Dermis microvascular lymphatic vessel endothelial cell (primary cell): ENCODE measurements around the gene ANKRD62. TPM values are rescaled to one million over a fixed set of nuclear protein-coding genes. Genes with fewer than 3 reads are reported as not detected.
"Not testable (repeated sequence)": the region's sequence is repeated elsewhere in the genome, so short reads cannot be mapped to it uniquely, and the experiment has no call there.

ENCODE experiments used
- DNase-seq, 2 donors: peaks; one replicate each; pipeline versions ENCODE4 v3.0.0 to v3.0.0-alpha.2; 2010; ENCODE audit warnings: low read depth in 2 of 2
- total RNA-seq: library from RNA; depleted of rRNA; stranded (reverse); fragments of >200 nt; gene quantifications from 2 replicates; pipeline ENCODE4 v1.2.1, GENCODE V29; 2014

Gene ANKRD62
- total RNA-seq, 1 donor from 2014 or later, result not detected

DNA sequence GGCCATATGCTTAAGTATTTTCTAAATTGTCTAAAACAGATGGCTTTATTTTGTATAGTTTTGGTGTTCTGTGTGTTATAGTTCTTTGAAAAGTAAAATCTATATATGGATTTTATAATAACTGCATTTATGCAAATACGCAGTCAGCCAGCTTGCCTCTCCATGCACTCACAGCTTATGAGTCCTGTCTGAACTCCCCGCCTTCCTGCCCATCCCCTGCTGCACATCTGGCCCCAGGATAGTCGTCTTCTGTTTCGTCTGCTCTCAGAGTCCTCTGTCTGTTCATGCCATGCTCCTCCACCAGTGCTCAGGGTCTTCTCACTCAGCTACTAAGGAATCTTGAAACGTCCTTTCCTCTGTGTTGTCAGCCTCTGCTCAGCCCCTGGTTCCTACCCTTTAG is 28.2 kb upstream of the ANKRD62 start:
- no peak for DNase-seq

DNA sequence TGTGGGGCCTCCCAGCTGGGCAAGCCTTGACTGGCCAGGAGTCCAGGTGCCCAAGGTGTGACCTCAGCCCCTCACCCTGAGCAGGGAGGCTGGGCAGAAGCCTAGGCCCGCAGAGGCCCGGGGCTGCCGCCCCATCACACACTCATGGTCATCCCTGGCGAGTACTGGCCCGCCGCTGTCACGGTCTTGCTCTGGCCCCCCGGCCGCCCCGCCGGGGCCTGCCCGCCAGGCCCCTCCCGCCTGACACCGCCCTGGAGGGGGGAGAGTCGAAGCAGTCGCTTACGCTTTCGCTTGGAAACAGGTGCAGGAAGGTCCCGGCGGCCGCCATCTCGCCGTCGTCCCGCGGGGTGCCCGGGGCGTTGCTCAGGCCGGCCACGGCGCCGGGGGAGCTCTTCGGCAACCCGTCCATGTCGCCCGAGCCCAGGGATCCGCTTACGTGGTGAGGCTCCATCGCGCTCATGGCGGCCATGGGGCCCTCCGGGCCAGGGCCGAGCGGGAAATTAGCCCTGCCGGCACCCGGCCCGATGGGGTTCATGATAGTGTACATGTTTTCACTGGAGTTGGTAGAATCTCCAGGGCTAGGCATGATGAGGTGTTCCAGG is 26.6 kb upstream of the ANKRD62 start:
- DNase-seq, result no peak

DNA sequence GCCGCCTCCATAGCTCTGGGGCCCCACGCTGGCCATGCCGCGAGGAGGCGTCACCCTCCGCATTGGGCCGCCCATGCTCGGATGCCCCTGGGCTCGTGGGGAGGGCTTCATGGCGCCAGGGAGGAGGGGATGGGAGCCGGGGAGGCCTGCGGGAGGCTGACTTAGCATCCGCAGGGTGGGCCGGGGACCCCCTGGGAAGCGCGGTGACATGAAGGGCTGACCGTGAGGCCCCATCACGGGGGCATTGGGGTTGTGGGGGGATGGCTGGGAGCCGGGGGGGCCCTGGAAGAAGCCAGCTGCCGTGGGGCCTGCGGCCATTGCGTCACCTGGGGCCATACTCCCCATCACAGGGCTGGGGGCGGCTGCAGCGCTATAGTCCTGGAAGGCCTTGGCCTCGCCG is 26.0 kb upstream of the ANKRD62 start:
- DNase-seq, result no peak

DNA sequence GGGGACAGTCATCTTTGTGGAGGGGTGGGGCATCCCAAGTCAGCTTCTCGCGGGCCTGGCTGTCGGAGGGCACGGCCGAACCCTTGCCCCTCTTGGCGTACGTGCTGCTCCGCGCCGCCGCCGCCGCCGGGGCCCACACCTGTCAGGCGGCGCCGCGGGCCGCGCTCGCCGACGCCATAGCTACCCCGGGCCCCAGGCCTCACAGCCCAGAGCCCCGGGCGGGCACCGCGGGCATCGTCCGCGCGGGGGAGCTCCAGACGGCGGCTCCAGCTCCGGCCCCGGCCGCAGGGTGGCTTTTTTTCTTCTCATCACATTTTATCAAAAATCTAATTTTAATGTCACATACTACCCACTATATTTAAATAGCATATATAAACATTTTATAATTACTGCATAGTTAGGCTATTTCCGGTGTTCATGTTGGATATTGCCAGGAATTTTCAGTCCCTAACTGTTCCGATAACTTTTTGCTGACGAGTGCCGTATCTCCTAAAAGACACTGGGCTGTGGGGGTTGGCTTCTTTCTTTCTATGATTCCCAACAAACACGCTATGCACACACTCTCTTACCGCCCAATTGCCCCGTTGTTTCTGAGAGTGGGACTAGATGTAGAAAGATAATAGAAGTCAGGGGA is 25.2 kb upstream of the ANKRD62 start:
- not testable (repeated sequence) for DNase-seq

DNA sequence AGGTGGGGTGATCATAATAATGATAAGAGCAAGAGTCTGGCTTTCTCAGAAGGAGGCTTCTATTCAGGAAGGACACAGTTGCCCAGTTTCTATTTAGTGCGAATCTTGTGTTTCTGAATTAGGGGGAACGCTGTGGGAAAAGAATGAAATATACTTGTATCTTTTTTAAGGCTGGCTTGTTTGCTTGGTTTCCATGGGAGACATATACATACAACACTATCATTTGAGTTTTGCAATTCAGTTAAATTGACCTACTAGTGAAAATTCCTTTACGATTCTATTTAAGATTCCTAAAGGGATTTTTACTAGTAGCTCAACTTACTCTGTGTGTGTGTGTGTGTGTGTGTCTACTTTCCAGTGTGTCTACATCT is 24.7 kb upstream of the ANKRD62 start:
- no peak for DNase-seq

DNA sequence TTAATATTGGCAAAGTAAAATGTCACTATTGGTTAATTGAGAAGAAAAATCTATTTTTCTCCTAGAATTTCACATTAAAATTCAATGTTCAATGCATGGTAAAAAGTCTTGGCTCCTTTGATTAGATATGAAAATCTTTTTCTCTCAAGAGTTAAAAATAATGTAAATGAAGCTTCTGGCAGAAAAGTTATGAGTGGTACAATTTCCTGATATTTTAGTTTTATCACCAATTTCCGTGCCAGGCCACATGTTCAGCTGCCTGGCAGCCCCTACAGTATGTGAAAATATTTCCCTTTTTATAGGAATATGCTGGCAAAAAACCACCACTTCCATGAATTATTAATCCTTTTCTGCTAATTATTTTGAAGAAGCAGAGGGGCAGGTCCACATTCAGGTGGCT is 22.6 kb upstream of the ANKRD62 start:
- peak in 1 of 2 donors; percentile 16 for DNase-seq

DNA sequence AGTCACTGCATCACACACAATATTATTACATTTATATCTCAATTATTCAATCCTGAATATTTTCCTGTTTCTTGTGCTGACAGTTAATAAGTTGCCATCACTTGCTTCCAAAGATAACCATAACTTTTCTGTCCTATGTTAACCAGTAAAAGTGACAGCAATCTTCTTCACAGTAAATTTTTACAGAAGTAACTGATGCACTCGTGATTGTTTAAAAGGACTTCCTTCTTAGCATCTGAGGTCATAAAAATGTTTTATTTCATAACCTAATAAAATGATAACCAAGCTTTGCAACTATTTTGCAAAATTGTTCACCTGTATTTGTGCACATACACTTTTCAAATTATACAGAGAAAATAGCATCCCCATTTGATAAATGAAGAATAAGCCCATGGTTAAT is 20.6 kb upstream of the ANKRD62 start:
- DNase-seq, result no peak

DNA sequence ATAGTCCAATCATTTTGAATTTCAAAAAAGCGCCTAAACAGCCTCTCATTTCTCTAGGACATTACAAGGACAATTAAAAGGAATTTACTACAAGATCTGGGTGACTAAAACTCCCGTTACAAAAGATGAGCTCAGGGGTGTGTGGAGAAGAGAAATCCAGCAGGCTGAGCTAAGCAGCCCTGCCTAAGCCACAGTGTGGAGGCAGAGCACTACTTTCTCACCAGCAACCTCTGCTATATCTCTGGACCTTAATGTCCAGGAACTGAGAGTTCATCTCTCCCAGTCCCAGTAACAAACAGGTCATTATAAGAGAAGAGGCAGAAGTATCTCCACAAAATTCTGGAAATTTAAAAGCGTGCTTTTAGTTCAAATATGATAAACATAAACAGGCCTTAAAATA is 18.9 kb upstream of the ANKRD62 start:
- peak in 1 of 2 donors; percentile 18 for DNase-seq

DNA sequence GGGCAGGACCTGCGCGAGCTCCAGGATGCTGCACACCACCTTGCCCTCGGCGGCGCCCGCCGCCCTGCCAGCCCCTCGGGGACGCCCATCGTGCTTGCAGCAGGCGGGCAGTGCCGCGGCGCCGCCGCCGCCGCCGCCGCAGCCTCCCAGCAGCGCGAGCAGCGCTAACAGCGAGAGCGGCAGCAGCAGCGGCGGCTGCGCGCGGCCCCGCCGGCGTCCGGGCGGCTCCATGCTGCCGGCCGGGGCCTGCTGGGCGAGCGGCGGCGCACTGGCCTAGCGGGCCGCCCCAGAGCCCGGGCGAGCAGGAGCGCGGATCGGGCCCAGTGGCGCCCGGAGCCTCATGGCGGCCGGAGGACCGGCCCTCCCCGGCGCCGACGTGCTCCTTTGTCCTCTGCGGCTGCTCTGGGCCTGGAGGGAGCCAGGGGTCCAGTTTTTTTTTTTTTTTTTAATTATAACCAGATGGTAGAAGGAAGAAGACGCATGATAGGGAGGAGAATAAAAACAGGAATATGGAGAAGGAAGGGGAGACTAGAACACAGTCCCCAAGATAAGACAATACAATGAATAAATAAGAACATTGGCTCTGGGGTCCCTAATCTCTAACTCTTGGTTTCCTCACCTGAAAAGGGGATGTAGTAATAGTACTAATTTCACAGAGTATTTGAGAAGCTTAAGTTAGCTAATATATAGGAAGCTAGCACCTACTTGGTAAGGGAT is 17.1 kb upstream of the ANKRD62 start:
- peak in 1 of 2 donors; percentile 54 for DNase-seq

DNA sequence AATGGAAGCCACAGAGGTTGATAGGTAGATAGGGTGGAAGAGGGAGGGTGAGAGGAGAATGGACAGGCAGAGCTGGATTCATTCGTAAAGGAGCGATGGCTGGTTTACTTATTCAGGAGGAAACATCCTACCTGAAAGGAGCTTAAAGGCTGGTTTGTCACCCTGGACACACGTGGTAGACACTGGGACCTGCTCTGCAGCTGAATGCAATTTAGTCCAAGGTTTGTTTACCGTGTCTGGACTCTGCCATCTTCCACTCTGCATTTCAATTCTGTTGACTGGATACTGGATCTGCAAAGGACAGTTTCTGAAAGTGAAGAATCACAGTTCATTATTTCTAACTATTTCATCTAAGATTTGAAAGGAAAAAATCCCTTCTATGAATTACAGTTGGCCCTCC is 15.6 kb upstream of the ANKRD62 start:
- not testable (repeated sequence) for DNase-seq

DNA sequence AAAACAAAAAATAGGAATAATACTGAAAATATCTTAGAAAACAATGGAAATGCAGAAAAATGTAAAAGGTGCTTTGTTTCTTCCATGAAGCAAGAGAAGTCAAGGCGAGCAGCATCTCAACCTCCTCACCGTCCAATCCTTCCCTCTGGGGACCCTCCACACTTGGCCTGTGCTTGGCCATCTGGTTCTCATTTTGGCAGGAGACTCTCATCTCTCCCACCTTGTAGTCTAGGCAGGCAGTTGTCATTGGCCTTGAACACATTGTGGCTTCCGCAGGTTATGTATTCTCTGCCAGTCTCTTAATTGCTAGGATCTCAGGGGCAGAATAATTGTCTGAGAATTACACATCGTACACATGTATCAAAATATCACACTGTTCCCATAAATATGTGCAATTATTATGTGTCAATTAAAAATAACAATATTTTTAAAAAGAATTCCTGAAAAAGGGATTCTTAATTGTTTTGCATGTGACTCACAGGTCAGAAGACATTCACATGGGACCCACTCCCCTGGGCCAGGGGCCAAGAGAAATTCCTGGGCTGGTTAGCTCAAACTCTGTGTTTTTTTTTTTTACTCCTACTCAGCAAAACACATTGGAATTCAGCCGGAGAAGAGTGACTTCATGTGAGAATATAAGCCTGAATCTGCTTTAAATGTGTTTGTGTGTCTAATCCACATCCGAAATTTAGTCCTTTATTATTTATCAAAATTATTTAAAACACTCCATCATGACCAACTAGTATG is 14.0 kb upstream of the ANKRD62 start:
- peak; percentile 43 to 89 for DNase-seq

DNA sequence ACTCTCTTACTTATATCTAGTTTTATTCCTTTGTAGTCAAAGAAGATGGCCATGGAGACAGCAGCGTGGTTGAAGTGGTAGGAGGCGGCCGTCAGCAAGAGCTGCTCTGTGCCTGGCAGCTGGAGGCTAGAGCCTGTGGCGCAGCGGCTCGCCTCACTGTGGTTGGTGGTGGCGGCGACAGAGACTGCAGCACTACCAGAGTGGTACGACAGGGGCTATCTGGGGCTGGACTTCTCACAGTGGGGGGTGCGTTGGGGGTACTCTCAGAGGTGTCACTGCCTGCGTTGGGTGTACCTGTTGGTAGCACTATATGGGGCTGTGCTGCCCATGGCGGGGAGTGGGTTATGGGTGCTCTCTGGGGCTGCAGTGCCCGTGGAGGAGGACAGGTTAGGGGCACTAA is 8.5 kb upstream of the ANKRD62 start:
- DNase-seq, result no peak

DNA sequence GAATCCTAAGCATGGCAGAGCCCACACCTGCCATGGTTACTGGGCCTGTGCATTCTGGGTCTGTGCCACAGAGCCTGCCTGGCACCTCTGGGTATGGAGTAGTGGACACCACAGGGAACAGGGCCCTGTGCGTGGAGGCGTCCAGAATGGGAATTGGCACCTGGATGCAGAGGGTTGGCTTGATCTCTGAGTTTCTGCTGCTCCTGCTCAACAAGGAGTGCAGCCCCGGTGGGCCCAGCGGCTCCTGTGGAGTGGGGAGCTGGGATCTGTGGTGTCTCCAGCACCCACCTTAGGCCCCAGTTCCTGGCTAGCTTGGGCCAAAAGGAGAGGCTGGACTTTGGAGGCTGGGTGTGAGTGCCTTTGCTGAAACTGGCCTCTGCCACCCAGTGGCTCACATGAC is 7.9 kb upstream of the ANKRD62 start:
- no peak for DNase-seq

DNA sequence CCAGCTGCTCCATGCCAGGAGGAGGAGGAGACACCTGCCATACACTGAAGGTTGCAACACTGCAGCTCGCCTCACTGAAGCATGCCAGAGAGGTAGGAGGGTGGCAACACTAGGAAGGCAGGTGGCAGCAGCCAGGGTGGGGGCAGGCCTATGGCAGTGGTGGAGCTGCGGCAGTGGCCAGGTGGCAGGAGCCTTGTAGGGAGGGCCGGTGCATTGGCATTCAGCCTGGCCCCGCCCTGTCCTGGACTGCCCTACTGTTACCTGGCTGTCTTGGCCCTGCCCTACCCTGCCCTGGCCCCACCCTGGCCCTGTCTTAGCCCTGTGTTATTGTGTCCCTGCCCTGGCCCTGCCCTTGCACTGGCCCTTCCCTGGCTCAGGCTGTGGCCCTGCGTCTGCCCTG is 7.4 kb upstream of the ANKRD62 start:
- no peak for DNase-seq

DNA sequence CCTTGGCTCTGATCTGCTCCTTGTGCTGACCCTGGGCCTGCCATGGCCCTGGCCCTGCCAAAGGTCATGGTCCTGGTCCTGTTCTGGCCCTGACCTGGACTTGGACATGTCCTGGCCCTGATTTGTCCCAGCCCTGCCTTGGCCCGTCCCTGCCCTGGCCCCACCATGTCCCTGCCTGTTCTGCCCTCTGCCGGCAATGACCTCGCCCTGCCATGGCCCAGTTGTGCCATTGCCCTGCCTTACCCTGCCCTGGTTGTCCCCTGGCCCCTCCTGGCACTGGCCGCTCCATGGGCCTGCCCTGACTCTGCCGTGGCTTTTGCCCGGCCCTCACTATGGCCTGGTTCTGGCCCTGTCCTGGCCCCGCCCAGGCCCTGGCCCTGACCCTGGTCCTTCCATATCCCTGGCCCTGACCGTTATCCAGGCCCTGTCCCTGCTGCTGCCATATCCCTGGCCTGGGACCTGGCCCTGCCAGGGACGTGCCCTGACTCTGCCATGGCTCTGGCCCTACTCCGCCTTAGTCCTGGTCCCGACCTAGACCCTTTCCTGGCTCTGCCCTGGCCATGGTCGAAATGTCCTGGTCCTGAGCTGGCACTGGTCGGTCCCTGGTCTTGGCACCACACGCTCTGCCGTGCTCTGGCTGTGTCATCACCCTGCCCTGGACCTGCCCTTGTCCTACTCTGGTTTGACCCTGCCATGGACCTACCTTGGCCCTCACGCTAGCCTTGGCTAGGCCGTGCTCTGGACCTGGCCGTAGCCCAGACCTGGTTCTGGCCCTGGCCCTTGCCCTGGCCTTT is 6.8 kb upstream of the ANKRD62 start:
- no peak for DNase-seq

DNA sequence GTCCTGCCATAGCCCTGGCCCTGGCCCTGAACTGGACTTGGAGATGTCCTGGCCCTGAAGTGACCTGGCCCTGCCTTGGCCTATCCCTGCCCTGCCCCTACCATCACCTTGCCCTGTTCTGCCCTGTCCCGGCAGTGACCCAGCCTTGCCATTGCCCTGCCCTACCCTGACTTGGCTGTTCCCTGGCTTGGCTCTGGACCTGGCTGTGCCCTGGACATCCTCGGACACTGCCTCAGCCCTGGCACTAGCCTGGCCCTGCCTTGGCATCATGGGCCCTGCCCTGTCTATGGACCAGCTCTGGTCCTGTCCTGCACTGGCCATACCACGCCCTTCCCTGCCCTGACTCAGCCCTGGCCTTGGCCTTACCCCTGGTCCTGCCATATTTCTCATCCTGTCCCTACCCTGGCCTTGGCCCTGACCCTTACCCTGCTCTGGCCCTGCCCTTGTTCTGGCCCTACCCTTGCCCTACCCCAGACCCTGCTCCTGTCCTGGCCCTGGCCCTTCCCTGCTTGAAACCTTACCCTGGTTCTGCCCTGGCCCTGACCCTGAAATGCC is 6.1 kb upstream of the ANKRD62 start:
- DNase-seq, result no peak

DNA sequence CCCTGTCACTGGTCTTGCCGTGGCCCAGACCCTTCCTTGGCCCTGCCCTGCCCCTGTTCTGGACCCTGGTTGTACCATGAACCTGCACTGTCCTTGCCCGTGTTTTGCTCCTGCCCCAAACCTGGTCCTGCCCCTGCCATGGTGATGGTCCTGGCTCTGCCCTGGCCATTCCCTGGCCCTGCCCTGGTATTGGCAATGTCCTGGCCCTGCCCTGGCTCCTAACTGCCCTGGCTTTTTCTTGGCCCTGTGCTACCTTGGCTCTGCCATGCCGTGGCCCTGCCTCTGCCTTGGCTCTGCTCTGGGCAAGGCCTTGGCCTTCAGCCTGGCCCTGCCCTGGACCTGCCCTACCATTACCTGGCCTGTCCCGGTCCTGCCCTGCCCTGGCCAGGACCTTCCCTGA is 5.5 kb upstream of the ANKRD62 start:
- DNase-seq, result no peak

DNA sequence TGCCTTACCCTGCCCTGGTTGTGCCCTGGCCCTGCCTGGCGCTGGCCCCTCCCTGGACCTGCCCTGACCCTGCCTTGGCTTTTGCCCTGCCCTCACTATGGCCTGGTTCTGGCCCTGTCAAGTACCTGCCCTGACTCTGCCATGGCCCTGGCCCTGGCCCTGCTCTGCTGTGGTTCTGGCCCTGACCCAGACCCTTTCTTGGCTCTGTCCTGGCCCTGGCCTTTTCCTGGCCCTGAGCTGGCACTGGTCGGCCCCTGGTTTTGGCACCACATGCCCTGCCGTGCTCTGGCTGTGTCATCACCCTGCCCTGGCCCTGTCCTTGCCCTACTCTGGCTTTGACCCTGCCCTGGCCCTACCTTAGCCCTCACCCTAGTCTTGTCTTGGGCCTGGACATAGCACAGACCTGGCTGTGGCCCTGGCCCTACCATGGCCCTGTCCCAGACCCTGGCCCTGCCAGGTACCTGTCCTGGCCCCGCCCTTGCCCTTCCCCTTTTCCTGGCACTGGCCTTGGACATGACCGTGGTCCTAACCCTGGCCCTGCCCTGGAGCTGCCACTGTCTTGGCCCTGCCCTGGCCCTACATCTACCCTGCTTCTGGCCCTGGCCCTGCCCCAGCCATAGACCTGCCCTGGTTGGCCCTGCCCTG is 4.8 kb upstream of the ANKRD62 start:
- DNase-seq, result no peak

DNA sequence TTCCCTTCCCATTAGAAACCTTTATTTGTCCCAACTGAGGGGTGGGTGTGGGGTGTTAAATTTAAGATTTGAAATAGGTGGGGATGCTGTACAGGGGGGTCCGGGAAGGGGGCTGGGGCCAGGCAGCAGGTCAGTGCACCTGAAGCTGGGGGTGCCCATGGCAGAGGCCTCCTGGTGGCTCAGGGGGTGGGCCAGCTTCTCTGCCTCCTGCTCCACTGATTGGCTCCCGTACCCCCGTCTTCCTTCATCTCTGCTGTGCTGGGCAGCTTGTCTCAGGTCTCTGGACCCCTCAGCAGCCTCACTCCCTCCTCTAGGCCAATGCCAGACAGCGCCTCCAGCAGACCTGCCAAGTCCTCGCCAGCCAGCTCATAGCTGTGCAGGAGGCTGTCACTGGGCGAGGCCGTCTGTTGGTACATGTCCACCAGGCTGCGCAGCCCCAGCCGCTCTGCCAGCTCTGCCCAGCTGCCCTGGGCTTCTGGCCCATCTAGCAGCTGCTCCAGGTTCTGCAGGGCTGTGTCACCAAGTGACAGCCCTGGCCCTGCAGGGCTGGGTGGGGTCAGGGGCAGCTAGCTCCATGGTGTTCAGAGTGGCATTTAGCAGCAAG is 2.0 kb upstream of the ANKRD62 start:
- no peak for DNase-seq
